ENCODE results near the gene WWOX.
"Not testable (repeated sequence)": the region's sequence is repeated elsewhere in the genome, so short reads cannot be mapped to it uniquely, and the experiment has no call there.

Gene WWOX

DNA sequence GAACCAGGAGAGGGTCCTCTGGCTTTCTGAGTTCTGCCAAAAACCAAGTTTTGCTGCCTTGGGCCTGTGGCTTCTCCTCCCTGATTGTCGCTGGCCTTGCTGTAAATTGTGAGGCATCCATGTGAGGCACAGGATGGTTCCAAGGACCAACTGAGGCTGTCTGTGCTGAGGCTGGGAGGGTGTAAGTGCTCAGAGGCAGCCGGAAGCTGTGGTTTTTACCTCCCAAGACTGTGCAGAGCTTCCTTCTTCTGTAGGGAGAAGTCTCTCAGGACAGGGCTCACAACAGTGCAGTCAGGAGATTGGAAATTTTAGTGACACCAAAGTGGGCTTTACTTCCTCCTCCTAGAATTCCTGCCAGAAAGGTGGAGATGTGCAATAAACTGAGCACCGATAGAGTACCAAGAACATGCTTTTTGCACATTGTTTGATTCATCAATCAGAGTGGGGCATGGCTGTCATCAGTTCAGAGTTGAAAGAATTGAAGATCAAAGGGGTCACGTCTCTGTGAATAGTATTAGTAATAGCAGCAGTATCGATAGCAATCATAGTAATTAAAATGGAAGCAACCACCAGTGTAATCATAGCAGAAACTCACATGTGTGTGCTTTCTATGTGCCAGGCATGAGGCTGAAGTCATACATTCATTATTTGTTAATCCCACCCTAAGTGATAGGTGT lies 467.1 kb downstream of the WWOX start:
- DNase-seq (ENCODE audit: low read depth, low spot score), result no peak

DNA sequence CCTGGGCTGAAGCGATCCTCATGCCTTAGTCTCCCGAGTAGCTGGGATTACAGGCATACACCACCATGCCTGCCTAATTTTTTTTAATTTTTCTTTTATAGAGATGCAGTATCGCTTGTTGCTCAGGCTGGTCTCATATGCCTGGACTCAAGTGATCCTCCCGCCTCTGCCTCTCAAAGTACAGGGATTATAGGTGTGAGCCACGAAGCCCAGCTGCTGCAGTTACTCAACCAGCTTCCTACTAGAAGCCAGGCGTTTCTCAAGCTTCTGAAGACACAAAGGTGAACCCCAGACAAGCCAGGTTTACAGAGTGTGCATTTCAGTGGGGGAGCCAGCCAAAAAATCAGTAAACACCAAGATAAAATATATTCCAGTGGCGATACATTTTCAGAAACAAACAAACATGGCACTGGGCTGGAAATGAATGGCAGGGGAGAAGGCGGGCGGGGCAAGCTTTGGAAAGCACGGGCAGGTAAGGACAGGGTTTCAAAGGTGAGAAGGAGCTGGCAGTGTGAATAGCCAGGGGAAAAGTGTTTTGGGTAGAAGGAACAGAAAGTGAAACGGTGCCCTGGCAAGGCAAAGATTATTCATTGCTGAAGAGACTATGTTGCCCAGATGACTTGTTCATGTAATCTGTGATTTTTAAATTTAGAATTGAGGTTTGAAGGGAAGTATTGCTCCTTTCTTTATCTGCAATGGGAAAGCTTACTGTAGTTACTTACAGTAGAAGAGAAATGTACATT lies 471.1 kb downstream of the WWOX start:
- DNase-seq (ENCODE audit: low read depth, low spot score), result no peak

DNA sequence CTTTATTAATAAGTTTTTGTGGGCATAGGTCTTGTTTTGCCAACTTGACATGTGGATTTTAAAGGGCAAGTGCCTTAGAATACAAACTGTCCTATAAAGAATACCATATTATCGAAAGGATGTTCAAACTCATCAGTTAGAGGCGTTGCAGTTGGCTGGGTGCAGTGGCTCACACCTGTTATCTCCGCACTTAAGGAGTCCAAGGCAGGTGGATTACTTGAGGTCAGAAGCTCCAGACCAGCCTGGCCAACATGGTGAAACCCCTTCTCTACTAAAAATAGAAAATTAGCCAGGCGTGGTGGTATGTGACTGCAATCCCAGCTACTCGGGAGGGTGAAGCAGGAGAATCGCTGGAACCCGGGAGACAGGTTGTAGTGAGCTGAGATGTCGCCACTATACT lies 472.0 kb downstream of the WWOX start:
- DNase-seq (ENCODE audit: low read depth, low spot score), result no peak

DNA sequence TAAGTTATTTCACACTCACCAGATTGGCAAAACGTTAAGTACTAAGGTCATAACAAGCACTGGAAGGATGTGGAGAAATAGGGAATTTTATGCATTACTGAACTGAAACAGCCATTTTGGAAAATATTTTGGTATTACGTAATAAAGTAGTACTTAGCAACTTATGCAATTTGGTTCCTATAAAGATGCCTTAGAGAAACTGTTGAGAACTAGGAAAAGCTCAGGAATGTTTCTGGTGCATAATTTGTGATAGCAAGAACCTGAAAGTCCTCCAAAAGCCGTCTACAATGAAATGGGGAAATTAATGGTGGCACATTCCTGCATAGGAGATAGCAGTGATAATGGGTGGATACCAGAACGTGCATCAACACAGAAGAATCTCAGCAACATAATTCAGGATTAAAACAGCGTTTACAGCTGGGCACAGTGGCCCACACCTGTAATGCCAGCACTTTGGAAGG lies 472.5 kb downstream of the WWOX start:
- DNase-seq (ENCODE audit: low read depth, low spot score), result no peak

DNA sequence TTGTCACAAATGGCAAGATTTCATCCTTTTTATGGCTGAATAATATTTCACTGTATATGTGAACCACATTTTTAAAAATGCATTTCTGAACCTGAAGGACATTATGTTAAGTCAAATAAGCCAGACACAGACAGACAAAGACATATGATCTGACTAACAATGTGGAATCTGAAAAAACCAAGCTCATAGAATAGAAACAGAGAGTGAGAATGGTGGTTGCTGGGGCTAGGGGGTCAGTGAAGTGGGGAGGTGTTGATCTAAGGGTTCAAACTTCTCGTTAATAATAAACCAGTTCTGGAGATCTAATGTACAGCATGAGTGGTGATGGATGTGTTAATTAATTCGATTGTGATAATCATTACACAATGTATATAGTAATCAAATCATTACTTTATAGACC lies 475.1 kb downstream of the WWOX start:
- DNase-seq (ENCODE audit: low read depth, low spot score), result no peak

DNA sequence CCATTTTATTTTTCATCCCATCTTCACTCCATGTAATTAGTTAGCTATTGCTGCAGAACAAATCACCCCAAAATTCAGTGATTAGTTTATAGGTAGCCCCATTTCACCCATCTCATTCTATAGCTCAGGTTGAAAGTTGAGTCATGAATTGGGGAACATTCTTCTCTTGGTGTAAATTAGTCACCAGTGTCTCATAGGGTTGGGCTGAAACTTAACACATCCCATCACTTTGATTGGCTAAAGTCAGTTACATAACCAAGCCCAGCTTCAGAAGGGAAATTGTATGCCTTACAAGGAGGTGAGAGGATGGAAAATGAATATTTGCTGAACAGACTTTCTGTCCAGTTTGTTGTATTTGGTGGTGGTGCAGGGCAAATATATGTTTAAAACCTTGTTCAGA lies 477.5 kb downstream of the WWOX start:
- no peak for DNase-seq (ENCODE audit: low read depth, low spot score)

DNA sequence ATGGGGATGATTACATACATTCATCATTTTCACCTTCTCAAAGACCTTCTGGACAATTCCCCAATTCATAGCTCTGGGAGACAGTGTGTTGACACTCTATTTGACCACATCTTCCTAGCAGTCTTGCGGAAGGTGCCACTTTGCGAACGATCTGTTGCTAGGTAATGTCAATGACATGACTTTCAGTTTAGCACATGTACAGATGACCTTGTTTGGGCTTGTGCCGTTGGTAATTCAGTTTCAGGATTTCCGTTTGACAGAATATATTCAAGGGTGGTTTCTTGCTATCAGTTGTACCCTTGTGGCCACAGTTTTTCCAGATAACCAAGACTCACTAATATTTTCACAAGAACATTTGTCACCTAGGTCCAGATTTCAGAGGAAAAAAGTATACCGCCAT lies 478.2 kb downstream of the WWOX start:
- DNase-seq (ENCODE audit: low read depth, low spot score), result no peak

DNA sequence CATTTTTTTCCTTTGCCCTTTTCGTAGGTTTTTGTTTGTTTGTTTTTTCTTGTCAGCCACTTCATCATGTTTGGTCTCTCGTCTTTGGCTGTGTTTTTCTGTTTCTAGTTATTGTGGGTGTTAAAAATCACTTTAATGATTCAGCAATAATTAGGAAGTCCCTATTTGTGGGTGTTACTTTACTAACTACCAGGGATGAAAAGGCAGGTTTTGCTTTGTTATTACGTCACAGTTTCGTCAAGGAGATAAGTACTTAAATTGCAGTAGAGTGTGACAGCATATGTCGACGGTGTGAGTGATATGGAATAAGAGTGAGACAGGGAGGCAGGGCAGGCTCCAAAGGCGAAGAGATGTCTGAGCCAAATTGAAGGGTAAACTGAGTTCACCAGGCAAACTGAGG lies 479.6 kb downstream of the WWOX start:
- DNase-seq (ENCODE audit: low read depth, low spot score), result no peak

DNA sequence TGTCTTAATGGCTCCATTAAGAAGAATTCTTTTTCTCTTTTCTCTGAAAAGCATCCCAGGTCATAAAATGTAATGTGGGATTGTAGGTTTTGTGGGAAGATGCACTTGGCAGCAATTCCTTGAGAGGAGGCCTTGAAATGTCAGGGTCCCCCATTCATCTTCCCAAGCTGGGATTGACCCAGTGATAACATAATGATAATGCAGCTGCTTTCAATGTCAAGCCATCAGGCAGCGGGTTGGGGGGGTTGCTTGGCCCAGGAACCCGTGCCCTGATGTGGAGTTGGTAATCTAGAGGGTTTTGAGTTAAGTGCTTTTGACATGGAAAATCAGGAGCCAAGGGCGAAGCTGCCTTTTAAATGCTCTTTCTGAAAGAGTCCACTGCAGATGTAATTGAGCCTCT lies 484.0 kb downstream of the WWOX start:
- DNase-seq (ENCODE audit: low read depth, low spot score), result no peak

DNA sequence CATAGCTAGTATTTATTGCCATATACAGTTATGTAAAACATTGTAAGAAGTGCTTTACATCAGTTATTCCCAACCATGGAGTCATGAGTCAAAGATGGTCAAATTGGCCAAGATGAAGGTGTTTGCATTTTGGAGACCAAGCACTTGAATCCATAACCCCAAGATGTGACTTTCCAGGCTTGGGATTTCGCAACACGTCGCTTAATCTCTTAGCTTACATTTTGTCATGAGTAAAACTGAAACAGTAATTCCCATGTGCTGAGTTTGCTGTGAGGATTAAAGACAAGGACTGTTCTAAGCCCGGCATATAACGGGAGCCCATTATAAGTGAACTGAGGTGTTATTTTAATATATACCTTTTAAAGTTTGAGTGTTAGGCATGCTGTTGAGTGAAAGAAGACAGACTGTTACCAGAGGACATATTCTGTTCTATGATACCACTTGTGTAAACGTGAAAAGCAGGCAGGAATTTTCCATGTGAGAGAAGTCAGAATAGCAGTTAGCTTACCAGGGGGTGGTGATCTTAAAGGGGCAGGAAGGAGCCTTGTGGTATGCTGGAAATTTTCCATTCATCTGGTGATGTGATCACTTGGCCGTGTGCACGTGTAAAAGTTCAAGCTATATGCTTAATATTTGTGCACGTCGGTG lies 484.9 kb downstream of the WWOX start:
- DNase-seq (ENCODE audit: low read depth, low spot score), result no peak

DNA sequence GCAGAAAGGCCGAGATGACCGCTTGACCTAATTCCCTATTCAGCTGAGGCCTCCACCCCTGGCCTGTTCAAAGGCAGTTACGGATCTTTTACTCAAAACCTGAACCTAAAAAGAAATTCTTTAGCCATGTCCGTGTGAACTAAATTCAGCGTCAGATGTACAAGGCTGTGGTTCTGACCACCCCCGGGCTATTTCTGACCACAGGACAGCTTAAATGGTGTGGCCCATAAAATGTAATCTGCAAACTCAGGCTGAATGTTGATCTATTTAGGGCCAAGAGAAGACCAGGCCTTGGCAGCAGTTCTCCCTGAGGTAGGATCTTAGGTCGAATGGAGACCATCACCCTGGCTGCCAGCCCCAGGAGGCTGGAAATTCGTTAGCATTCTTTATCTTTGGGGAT lies 485.5 kb downstream of the WWOX start:
- no peak for DNase-seq (ENCODE audit: low read depth, low spot score)

DNA sequence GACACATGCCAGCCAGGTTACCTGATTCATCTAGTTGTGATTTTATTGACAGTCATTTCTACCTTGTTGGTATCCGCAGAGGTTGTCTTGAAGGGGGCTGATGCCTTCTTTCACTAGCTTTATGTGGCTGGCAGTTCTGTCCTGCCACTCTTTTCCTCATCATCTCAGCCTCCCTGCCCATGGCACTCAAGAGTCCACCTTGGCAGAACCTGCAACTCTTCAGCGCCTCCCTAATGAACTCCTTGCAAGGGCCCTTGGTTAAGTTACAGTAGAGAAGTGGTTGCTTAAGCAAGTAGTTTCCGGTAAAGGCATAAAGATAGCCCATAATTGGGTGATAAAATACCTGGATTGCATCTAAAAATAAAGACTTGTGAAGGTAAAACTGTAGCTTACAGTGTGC lies 489.9 kb downstream of the WWOX start:
- no peak for DNase-seq (ENCODE audit: low read depth, low spot score)

DNA sequence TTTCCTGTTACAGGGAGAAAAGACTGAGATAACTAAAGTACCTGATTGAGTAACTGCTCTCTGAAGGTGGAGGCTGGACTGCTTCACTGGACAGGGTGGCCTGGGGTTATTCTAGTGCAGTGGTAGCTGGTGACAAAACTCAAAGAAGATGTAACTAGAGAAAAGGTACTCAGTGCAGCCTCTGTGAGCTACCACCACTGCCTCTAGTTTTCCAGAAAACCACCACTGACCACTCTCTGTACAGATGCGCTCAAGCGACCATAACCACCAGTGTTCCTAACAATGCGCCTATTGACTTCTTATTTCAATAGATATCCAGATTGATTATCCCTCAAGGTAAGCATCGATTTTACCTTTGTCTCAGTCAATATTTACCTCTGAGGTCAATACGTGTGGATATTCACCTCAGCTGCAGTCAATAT lies 492.2 kb downstream of the WWOX start:
- no peak for DNase-seq (ENCODE audit: low read depth, low spot score)

DNA sequence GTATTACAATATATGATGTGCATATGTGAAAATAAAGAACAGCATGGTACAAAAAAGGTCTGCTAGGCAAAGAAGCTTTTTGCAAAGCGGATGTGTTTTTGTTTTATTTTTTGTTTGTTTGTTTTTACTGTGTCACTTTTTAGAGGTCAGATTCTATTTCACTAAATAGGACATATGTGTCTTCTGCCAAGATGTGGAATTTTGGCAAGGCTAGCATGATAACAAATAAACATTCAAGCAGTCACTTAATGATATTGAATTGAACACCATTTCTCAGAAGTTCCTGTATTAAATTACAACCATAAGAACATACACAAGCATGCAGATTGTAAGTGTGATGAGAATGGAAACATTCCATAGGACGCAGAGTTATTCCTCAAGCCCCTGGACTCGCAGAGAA lies 492.7 kb downstream of the WWOX start:
- DNase-seq (ENCODE audit: low read depth, low spot score), result no peak

DNA sequence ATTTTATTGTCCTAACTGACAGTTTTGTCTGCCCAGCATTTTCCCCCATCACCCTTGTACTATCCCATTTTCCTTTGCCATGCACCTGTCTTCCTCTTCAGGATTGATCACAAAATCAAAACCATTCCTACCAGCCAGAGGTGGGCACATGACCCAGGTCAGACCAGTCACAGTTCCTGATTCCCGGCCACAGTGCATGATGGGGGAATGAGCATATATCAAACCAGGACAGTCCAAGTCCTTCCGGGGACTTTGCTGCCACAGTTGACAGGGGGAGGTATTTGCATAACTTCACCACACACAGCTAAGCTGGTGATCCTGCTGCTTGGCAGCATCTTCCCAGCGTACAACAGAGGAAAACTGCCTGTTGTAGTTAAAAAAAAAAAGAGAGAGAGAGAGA lies 493.9 kb downstream of the WWOX start:
- no peak for DNase-seq (ENCODE audit: low read depth, low spot score)

DNA sequence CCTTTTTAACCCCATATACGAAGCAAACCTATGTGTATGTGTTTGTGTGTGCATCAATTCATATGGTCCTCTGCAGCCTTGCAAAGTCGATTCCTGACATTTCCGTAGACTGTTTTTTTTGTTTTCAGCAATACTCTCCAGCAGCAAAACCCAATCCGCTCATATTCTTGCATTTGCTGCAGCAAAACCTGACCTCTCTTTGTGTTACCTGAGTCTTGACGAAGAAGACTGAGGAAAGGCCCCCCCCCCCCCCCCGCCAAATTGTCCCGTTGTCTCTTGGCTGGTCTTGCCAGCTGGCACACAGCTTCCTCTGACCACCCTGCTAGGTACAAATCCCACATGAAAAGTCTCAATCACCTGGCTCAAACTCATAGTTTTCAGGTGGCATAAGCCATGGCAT lies 494.7 kb downstream of the WWOX start:
- no peak for DNase-seq (ENCODE audit: low read depth, low spot score)

DNA sequence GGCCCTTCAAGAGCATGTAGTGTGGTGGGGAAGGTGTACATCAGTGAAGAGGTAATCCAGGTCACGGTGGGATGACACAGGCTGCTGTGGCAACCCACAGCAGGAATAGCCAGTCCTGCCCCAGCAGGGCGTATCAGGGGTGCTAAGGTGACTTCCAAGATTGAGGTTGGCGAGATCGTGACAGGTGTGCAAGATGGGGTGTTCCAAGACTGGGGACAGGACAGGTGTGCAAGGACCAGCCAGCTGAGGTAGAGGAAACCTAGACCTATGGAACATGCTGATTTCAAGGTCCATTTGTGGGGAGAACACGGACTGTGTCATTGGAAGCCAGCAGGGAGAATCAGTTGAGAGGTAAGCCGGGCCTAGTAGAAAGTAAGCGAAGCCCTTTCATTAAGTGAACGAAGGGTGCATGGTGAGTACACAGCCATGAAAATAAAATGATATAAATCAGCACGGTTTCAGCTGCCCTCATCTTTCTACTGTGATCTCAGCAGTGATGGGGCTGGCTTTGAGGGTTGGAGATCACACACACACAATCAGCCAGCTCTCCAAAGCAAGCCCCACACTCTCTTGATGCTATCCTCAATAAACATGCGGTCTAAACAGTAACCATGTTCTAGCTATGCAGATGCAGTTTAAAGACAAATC lies 497.0 kb downstream of the WWOX start:
- DNase-seq (ENCODE audit: low read depth, low spot score), result no peak

DNA sequence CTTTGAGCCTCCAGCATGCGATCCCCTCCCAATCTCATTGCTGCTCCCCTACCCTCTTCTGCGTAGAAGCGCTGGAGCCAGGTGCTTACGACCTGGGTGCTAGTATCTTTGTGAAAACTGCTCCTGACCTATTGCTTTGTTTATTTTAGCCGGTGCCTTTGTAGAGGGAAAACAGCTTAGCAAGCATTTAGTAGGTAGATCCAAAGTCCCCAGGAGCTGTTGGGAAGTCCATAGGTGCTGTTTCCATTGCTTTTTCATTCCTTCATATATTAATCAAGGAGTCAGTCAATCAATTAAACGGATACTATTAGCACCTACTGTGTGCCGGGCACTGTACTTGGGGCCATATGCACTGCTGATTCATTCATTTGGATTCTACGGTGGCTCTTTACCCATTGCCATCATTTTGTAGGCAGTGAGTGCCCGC lies 497.6 kb downstream of the WWOX start:
- no peak for DNase-seq (ENCODE audit: low read depth, low spot score)

DNA sequence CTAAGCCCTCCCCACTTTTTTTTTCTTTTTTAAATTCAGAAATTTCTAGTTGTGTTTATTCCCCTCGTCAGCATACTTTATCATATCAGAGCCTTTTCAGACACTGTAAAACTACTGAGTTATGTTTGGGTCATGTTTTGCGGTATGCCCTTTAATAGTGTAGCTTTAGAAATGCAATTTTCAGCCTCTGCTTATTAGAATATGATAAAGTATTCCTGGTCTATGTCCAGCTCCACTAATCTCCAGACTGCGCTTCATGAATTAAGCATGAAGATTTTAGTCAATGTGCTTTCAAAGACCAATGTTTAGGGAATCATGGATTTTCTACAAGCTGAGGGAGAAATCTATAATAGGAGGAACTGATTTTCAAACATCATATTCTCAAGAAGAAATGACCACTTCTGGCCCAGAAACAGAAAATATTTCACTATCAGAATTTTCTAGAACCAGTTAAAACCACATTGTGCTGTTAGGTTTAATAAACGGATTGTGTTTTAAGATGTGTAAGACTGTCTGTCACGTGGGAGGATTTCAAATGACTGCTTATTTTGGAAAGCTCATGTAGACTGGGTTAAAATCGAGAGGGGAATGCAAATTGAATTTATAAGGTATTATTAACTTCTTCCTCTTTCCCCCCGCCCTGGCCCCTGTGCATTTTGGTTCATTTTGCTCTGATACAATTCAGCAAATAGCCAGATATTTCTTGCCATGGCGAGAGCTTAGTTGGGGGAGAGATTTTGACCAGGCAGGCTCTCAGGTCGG lies 498.5 kb downstream of the WWOX start:
- DNase-seq (ENCODE audit: low read depth, low spot score), result no peak

DNA sequence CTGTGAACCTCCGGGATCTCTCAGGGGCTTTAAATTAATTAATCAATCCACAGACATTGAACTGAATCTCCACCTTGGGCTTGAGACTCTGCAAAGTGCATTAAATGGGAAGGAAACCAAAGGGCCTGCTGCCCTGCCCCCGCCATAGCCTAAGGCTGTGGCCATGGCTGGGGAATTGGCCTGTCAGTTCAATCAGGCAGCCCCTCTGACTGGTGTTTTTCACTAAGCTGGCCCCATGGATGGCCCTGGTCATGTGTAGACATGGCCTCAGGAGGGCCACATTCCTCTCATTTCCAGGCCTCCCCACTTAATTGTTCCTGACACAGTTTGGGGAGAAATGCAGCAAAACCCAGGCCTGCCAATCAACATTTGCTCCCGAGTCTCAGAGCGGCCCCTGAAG lies 499.8 kb downstream of the WWOX start:
- DNase-seq (ENCODE audit: low read depth, low spot score), result no peak

DNA sequence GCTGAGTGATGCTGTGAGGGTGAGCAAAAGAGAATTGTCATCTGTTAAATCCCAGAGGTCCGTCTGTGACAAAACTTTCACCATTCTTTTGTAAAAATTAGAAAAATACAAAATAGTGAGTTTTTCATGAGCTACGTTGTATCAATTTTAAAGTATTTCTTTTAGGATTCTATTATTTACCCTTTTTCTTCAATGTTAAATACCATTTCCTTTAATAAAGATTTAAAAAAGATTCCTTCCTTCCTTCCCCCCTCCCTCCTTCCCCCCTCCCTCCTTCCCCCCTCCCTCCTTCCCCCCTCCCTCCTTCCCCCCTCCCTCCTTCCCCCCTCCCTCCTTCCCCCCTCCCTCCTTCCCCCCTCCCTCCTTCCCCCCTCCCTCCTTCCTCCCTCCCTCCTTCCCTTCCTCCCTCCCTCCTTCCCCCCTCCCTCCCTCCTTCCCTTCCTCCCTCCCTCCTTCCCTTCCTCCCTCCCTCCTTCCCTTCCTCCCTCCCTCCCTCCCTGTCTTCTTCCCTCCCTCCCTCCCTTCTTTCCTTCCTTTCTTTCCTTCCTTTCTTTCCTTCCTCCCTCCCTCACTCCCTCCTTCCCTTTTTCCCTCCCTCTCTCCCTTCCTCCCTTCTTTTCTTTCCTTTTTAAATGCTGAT lies 505.1 kb downstream of the WWOX start:
- not testable (repeated sequence) for DNase-seq (ENCODE audit: low read depth, low spot score)
